ENCODE data around the gene ESYT2.
A peak's percentile ranks its signal among the peaks of the same experiment; 100 is the strongest.

The ESYT2 gene

DNA sequence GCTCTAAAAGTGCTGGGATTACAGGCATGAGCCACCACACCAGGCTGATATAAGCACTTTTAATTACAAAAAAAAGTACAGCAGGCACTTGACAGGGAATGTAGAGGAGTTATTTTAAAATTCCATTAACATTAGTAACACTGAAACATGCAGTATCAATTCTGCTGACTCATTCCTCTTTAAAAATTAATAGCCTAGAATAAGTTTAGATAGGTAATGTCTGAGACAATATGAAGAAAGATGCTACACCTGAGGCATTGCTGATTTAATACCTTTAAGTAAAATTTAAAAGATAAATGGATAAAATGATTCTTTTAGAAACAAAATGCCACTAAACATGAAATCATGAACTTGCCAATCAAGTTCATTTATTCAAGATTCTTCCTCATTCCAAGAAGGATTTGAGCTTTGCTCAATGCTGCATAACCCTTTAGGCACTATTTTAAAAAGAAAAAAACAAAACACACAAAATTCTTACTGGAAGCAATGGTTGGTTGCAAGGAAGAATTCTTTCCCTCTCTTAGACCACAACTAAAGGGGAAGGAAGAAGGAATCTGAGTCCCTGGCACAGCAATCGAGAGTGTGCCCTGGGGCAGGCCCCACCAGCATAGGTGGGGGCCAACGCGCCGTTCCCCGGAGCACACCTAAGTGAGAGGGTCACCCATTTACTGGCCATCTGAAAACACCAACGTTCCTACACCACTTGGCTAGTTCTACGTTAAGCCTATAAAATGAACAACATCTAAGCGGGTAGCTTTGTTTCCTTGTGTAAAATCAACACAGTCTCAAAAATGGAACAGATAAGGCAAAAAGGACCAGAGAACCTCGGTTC is 26.6 kb downstream of the ESYT2 start:
- DNase-seq, result no peak

DNA sequence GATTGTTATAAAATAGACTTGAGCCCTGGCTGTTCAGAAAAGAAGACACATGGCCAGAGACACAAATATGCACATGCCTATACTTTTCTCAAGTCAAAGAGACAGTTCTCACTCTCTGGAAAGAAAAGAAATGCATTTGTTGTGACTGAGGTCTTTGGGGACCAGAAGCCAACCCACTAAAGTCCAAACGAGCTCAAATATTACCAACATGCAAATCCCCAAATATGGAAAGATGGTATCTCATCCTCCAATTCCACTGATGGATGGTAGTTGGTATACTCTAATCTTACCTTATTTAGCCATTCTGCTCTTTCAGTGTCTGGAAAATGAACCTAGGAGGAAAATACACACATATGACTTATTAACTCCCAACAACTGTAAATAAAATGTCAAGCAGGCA is 30.6 kb downstream of the ESYT2 start:
- DNase-seq, result no peak

DNA sequence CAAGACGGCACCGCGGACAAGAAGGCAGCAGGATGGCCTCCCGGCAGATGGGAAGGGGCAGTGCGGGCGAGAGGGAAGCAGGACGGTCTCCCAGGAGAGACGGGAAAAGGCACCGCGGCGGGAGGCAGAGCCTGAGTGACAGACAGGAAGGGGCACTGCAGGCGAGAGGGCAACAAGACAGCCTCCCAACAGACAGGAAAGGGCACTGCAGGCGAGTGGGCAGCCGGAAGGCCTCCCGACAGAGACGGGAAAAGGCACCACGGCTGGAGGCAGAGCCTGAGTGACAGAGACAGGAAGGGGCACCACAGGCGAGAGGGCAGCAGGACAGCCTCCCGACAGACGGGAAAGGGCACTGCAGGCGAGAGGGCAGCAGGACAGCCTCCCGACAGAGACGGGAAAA is 32.6 kb downstream of the ESYT2 start:
- DNase-seq, result no peak

DNA sequence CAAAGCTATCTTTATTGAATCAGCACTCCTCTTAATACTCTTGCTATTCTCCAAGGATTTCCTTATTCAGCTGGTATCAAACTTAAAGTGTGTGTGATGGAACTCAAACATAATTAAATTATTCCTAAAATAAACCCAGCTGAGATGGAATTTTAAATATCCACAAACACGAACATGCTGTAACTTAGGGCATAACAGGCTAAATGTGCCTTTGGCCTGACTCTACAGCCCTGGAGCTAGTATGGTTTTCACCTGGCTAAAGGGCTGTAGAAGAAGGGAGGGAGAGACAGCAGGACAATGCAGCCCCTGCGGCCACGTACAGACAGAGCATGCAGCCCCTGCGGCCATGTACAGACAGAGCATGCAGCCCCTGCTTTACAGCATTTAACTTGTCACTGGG is 34.0 kb downstream of the ESYT2 start:
- no peak for DNase-seq

DNA sequence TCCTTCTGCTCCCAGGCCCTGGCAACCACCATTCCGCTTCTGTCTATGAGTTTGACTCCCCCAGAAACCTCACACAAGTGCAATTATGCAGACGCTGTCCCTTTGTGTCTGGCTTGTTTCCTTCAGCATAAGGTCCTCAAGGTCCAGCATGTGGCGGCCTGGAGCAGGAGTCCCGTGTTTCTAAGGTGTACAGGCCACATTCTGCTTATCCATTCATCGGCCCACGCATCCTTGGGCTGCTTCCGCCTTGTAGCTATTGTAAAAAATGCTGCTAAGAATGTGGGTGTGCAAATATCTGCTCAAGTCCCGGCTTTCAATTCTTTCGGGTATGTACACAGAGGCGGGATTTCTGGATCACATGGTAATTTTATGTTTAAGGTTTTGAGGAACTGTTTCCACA is 38.2 kb downstream of the ESYT2 start:
- DNase-seq, result no peak

DNA sequence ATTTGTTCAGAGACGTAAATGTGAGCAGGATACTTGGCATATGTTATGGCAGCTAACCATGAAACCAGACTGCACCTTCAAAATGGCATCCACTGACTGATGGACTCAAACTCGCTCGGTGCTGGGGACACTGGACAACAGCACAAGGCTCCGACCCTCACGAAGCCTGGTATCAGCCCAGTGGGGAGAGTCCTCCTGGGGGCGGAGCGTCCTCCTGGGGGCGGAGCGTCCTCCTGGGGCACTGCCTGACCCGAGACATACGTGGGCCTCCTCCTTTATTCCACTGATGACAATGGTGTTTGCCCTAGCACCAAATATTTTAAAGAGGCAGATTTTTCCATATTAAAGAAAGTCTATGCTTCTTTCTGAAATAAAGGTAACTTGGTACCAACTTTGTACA is 39.5 kb downstream of the ESYT2 start:
- DNase-seq, result no peak

DNA sequence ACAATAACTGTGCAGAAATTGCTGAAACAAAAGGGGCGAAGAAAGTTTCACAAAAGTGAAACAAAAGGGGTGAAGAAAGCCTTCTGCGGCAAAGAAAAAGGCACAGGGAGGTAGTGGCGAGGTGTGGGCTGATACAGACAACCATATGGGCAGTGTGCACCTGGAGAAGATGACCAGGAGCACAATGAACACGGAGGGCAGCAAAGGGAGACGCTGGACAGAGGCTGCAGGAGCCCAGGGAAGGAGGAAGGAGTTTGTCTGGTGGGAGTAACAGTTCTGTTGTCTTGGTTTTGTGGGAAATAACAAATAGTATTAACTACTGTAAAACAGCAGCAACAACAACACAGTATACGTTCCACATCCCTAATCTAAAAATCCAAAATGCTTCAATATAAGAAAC is 42.4 kb downstream of the ESYT2 start:
- DNase-seq, result no peak

DNA sequence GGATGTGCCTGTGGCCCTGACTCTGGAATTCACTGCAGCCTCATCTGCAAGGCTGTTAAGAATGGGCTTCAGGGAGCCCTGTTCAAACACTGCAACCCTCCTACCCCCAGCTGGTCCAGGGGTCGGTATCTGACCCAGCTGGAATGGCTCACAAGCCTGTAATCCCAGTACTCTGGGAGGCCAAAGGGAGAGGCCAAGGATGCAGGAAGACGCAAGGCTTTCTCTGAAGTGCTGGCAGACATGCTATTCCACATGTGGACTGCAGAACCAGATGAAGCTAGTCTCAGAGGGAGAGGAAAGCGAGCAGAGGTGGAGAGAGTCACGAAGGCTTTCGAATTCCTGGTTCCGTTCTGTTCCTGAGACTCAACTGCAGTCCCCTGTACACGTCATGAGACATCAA is 45.0 kb downstream of the ESYT2 start:
- no peak for DNase-seq

DNA sequence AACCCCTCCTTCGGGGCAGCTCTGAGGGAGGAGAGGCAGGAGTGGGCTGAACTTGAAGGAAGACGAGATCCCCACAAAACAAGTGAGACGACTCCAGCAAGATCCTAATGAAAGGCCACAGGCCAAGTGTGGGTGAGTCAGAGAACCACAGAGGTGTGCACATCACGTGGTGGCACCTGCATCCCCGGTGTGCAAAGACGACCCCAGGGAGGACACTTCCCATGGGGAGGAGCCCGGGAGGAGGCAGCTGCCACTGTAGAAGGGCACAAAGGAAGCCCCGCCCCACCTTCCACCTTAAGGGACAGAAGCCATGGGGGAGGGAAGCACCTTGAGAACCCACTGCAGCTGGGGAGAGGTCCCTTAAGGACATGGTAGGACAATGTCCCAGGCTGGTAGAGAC is 45.7 kb downstream of the ESYT2 start:
- no peak for DNase-seq

DNA sequence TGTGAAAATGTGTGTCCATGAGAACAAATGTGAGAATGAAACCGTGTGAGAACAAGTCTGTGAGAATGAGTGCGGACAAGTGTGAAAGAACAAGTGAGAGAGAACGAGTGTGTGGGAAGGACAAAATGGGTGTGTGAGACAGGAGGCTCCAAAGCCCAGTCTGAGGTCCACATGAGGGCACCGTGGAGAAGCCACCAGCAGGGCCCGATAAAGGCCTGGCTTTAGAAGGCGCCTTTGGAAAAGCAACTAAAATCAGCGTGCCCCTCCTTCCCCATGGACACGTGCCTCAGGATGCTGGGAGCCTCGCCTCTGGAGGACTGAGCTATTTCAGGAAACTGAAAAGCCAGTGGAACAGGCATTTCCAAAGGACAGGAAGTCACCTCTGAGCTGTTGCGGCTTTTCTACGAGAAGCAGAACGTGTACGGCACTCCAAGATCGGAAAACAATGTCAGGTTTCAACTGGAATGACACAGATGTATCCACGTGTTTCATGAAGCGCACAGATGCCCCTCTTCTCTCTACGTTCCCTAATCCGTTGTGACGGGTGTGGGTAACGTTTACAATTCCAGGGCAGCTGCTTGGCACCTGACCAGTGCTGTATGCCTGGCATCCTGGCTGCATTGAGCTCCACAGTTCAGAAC is 46.4 kb downstream of the ESYT2 start:
- peak; percentile 8 for DNase-seq

DNA sequence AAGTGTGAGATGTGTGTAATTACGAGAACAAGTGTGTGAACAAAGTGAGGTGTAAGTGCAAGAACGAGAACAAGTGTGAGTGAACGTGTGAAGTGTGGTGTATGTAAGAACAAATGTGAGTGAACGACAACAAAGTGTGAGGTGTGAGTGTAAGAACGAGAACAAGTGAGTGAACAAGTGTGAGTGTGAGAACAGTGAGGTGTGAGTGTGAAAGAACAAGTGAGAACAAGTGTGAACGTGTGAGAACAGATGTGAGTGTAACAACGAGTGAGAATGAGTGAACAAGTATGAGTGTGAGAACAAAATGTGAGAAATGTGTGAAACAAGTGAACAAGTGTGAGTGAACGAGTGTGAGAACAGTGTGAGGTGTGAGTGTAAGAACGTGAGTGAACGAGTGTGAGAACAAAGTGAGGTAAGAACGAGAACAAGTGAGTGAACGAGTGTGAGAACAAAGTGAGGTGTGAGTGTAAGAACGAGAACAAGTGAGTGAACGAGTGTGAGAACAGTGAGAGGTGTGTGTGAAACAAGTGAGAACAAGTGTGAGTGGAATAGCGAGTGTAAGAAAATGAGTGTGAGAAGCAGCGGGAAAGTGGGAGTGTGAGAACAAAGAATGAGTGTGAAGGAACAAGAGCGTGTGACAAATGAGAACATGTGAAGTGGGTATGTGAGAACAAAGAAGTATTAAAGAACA is 47.2 kb downstream of the ESYT2 start:
- no peak for DNase-seq

DNA sequence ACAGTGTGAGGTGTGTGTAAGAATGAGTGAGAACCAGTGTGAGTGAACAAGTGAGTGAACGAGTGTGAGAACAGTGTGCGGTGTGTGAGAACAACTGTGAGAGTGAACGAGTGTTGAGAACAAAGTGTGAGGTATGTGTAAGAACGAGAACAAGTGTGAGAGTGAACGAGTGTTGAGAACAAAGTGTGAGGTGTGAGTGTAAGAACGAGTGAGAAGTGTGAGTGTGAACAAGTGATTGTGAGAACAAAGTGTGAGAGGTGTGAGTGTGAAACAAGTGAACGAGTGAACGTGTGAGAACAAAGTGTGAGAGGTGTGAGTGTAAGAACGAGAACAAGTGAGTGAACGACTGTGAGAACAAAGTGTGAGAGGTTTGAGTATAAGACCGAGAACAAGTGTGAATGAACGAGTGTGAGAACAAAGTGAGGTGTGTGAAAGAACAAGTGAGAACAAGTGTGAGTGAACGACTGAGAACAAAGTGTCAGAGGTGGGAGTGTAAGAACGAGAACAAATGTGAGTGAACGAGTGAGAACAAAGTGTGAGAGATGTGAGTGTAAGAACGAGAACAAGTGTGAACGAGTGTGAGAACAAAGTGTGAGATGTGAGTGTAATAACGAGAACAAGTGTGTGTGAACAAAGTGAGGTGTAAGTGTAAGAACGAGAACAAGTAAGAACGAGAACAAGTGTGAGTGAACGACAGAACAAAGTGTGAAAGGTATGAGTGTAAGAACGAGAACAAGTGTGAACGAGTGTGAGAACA is 47.9 kb downstream of the ESYT2 start:
- DNase-seq, result no peak

DNA sequence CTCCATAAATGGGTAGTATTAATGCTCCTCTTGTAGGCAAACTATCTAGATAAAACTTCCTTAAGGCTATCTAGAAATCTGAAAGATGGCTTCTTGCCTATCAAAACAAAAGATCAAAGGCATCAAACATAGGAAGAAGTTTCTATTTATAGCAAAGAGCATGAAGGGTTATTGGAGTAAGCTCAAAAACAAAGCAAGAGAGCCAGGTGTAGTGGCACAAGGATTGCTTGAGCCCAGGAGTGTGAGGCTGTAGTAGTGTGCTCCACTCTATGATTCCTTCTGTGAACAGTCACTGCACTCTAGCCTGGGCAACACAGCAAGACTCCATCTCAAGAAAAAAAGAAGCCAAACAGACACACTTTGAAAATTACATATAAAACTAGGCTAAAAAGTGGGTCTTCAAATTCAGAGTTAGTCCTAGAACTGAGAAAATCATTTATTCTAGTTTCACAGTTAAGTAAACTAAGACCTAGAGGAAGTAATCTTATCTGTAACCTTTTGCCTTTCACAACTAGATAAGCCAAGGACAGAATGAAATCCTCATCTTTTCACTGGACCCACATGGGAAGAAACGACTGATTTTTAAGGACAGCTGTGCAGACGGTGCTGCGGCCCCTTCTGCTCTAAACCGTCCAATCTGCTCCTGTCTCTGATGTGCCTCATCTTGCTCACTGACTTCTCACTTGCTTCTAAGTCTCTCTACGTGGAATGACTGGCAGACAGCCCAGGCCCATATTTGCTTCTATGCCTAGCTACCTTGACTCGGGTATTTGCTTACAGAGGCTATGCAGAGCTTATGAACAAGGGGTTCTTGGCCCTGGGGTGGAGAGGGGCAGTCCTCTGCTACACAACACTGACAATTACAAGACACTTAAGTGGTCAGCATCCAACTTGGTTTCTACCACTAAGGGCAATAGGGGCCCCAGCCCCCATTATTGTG is 50.0 kb downstream of the ESYT2 start:
- no peak for DNase-seq

DNA sequence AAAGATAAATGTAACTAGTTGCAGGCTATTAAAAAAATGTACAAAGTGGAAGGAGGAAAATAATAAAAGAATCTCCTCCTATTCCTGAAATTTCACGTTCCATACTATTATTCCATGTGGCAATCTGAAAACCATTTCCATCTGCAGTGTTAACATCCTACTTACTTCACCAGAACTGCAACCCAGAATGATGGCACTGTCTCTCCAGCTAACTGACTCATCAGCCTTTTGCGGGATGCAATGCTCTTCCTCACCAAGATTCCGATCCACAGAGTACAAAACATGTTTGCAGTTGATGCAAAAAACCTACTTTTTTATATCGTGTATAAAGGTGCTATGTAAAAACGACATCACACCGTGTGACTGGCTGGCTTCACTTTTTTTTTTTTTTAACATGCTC is 50.8 kb downstream of the ESYT2 start:
- no peak for DNase-seq

DNA sequence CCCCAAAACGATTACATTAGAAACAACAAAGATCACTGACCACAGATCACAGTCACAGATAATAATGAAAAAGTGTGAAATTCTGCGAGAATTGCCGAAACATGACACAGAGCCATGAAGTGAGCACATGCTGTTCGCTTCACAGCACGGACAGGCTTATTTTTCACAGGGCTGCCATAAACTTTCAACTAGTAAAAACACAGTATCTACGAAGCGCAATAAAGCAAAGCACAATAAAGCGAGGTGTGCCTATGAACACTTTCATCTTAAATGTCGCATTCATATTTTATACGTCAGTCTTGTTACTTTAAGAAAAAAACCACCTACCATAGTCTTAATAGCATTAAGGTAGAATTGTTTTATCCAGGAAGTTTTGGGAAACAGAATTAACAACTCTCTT is 51.5 kb downstream of the ESYT2 start:
- no peak for DNase-seq

DNA sequence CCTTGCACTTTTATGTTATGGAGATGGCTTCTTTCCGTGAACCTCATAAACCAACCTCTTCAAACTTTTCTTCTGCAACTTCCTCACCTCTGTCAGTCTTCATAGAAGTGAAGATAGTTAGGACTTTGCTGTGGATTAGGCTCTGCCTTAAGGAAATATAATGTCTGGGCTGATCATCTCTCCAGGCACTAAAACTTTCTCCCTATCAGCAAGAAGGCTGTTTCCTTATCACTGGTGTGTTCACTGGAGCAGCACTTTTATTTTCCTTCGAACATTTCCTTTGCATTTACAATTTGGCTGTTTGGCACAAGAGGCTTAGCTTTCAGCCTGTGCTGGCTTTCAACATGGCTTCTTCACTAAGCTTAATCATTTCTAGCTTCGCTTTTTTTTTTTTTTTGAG is 52.8 kb downstream of the ESYT2 start:
- no peak for DNase-seq

DNA sequence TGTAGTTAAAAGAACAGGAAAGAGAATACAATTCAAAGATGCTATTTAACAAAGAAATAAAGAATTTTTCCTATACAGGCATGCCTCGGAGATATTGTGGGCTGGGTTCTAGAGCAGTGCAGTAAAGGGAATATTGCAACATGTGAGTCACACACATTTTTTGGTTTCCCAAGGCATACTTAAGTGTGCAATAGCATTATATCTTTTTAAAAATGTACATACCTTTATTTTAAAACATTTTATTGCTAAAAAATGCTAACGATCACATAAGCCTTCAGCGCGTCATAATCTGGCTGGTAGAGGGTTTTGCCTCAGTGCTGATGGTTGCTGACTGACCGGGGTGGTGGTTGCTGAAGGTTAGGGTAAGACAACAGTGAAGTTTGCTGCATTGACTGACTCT is 54.4 kb downstream of the ESYT2 start:
- DNase-seq, result no peak

DNA sequence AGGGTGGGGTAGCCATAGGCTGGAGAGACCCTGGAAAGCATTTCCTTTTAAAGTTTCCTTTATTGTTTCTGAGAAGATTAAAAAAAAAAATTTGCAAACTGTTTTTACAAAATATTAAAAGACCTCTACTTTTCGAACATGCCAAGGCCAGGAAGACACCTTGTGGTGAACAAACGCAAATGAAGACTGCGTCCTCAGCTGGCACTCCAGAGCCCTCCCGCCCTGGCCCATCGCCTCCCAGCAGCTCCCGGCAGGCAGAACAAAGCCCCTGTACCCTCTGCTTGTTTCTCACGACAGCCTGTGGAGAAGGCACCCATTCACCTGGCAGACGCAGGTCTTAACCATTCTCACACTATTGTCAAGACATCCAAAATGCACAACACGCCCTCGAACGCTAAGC is 56.4 kb downstream of the ESYT2 start:
- DNase-seq, result no peak

DNA sequence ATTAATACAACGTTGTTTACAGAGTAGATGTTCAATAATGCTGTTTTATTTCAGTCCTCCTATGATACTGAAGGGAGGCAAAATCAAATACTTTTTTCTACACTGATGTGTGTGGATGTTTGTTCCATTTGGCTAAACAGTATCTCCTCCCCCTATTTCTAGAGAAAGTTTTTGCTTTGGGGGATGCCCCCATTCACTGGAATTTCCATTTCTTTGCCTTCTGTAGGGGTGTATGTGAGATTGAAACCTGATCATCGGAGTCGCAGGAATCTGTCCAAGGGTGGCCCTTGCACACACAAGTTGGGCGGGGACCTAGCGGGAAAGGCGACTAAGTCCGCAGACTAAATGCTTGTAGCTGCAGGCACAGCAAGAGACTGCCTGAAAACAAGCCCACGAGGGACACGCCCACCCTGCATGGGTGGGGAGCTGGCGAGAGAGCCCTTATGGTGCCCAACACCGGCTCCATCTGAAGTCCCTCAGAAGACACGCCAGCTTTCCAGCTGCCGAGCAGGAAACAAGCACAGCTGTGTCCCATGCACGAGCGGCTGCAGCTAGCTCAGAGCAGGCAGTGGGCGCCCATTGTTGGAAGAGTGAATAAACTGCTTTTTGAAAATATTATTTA is 58.0 kb downstream of the ESYT2 start:
- DNase-seq, result no peak

DNA sequence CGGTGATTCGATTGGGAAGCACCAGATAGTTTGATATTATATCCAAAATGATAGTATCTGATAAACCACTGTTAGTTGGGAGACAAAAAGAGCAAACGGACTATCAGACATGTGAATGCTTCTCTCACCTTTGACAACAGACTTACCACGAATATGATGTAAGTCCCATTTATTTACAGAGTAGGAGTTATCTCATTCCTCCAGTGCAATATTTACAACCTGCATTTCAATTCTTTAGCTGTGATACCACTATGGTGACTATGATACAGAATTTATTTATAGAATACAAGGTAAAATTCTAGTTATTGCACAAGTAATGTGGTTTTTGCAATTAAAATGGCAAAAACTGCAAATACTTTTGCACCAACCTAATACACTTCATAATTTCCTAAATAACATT is 61.6 kb downstream of the ESYT2 start:
- no peak for DNase-seq

DNA sequence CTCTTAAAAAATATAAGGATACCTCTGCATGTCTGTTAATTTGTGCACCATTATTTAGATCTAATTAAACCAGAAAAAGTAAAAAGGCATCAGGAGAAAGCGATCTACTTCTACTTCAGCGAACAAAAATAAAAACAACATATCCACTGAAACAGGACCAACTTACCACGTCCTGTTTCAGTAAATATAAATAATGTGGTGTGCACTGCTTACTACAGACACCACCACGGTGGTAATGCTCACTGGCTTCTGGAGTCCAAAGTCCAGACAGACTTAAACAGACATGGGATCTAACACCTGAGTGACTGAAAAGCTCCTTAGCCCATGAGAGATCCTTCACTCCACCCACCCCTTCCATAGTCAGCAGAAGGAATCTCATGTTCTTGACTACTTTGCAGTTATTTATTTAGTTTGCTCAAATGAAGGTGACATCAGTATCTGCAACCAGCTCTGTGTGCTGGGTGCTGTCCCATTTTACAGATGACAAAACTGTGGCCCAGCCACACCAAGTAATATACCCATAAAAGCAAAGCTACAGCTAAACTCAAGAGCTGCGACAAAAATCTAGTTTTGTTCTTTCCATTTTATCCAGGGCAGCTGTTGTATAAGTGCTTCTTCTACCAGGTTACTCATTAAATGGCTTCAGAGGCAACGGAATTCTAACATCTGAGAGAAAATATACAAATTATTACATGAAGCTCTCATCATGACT is 62.6 kb downstream of the ESYT2 start:
- DNase-seq, result no peak

Measured in T1000 (cell line).